WTC11 (cell line): ENCODE results near the gene RTP3. TPM values are rescaled to one million over a fixed set of nuclear protein-coding genes. Genes with fewer than 3 reads are reported as not detected.

ENCODE experiments used
- ATAC-seq: fragments of 200-7000 bp; cut with Tn5 transposase; 2 replicates; pipeline ENCODE4 v1.10.0; 2021; ENCODE audit warnings: mild to moderate bottlenecking, moderate library complexity
- CTCF ChIA-PET: fragments of 300-600 bp; sonication (Branson Sonifier 250); formaldehyde crosslinking; loops from one replicate; lab custom pipeline; 2021; ENCODE audit warnings: antibody characterized with exemption; lab: Charles Lee
- POLR2A ChIA-PET: fragments of 350-600 bp; sonication (Branson Sonifier 250); formaldehyde crosslinking; loops from one replicate; lab custom pipeline; 2021; ENCODE audit warnings: antibody characterized with exemption; lab: Charles Lee
- DNase-seq: peaks from one replicate; pipeline ENCODE4 v3.0.0; 2021; ENCODE audit warnings: low spot score
- H3K27ac Mint-ChIP-seq: 2 replicates; pipeline ENCODE4 v1.8.0; 2021; ENCODE audit warnings: mixed read lengths
- H3K27me3 Mint-ChIP-seq: 2 replicates; pipeline ENCODE4 v1.8.0; 2021; ENCODE audit warnings: low read depth, mild to moderate bottlenecking, moderate library complexity, mixed read lengths
- H3K36me3 Mint-ChIP-seq: 2 replicates; pipeline ENCODE4 v1.8.0; 2021; ENCODE audit warnings: mixed read lengths
- H3K4me1 Mint-ChIP-seq: 2 replicates; pipeline ENCODE4 v1.8.0; 2022; ENCODE audit warnings: mixed read lengths
- H3K4me3 Mint-ChIP-seq: 2 replicates; pipeline ENCODE4 v1.8.0; 2021; ENCODE audit warnings: mild to moderate bottlenecking, moderate library complexity, mixed read lengths
- H3K9me3 Mint-ChIP-seq: 2 replicates; pipeline ENCODE4 v1.8.0; 2021; ENCODE audit warnings: mixed read lengths
- ATF2 ChIP-seq: sonication (generic); formaldehyde crosslinking; IDR thresholded peaks from 2 replicates; pipeline ENCODE4 v1.8.1; 2022; ENCODE audit warnings: low read depth, missing genetic modification reagents, borderline replicate concordance
- ATF6 ChIP-seq: sonication (generic); formaldehyde crosslinking; IDR thresholded peaks from 2 replicates; pipeline ENCODE4 v1.8.1; 2023; ENCODE audit warnings: mild to moderate bottlenecking, missing genetic modification reagents
- CREM ChIP-seq: sonication (generic); formaldehyde crosslinking; IDR thresholded peaks from 2 replicates; pipeline ENCODE4 v1.8.1; 2022; ENCODE audit warnings: mild to moderate bottlenecking, missing genetic modification reagents, moderate library complexity
- CTCF ChIP-seq: fragments of 200-600 bp; IDR thresholded peaks from 2 replicates; pipeline ENCODE4 v1.8.0; 2022; ENCODE audit warnings: antibody characterized with exemption
- ERG ChIP-seq: fragments of 250-450 bp; sonication (Bioruptor Pico); IDR thresholded peaks from 2 replicates; pipeline ENCODE4 v1.8.0; 2021; ENCODE audit warnings: mild to moderate bottlenecking
- ESRRA ChIP-seq: sonication (generic); formaldehyde crosslinking; IDR thresholded peaks from 2 replicates; pipeline ENCODE4 v1.8.1; 2022; ENCODE audit warnings: mild to moderate bottlenecking, missing genetic modification reagents, borderline replicate concordance
- GABPB1 ChIP-seq: sonication (generic); formaldehyde crosslinking; IDR thresholded peaks from 2 replicates; pipeline ENCODE4 v1.8.1; 2023; ENCODE audit warnings: mild to moderate bottlenecking, missing genetic modification reagents
- JUN ChIP-seq: sonication (generic); formaldehyde crosslinking; IDR thresholded peaks from 2 replicates; pipeline ENCODE4 v1.8.0; 2023; ENCODE audit warnings: mild to moderate bottlenecking, missing genetic modification reagents
- KAT7 ChIP-seq: sonication (generic); formaldehyde crosslinking; IDR thresholded peaks from 2 replicates; pipeline ENCODE4 v1.8.1; 2023; ENCODE audit warnings: missing genetic modification reagents, mild to moderate bottlenecking, borderline replicate concordance
- MLX ChIP-seq: sonication (generic); formaldehyde crosslinking; IDR thresholded peaks from 2 replicates; pipeline ENCODE4 v1.8.1; 2023; ENCODE audit warnings: mild to moderate bottlenecking, missing genetic modification reagents, moderate library complexity
- MXD4 ChIP-seq: fragments of 250-450 bp; sonication (Bioruptor Pico); IDR thresholded peaks from 2 replicates; pipeline ENCODE4 v1.8.0; 2021; ENCODE audit warnings: mild to moderate bottlenecking, moderate library complexity, borderline replicate concordance
- MYBL2 ChIP-seq: sonication (generic); formaldehyde crosslinking; IDR thresholded peaks from 2 replicates; pipeline ENCODE4 v1.8.1; 2023; ENCODE audit warnings: mild to moderate bottlenecking, moderate library complexity, missing genetic modification reagents
- NFATC4 ChIP-seq: fragments of 250-450 bp; sonication (Bioruptor Pico); IDR thresholded peaks from 2 replicates; pipeline ENCODE4 v1.9.0; 2021; ENCODE audit warnings: mild to moderate bottlenecking
- NR1H2 ChIP-seq: sonication (generic); formaldehyde crosslinking; IDR thresholded peaks from 2 replicates; pipeline ENCODE4 v1.9.0; 2021; ENCODE audit warnings: mild to moderate bottlenecking, moderate library complexity, missing genetic modification reagents
- PREB ChIP-seq: sonication (generic); formaldehyde crosslinking; IDR thresholded peaks from 2 replicates; pipeline ENCODE4 v1.8.1; 2022; ENCODE audit warnings: mild to moderate bottlenecking, missing genetic modification reagents, moderate library complexity, borderline replicate concordance
- STAT6 ChIP-seq: sonication (generic); formaldehyde crosslinking; conservative IDR thresholded peaks from 2 replicates; pipeline ENCODE4 v1.8.1; 2023; ENCODE audit warnings: mild to moderate bottlenecking, low read depth, missing genetic modification reagents, moderate library complexity
- ZNF138 ChIP-seq: sonication (generic); formaldehyde crosslinking; conservative IDR thresholded peaks from 2 replicates; pipeline ENCODE4 v1.8.1; 2022; ENCODE audit warnings: mild to moderate bottlenecking, moderate library complexity, missing genetic modification reagents
- ZNF317 ChIP-seq: sonication (generic); formaldehyde crosslinking; IDR thresholded peaks from 2 replicates; pipeline ENCODE4 v1.8.1; 2023; ENCODE audit warnings: low read depth, mild to moderate bottlenecking, moderate library complexity, missing genetic modification reagents, borderline replicate concordance
- total RNA-seq: library from RNA; stranded (reverse); gene quantifications from 3 replicates; pipeline ENCODE4 v1.2.3, GENCODE V29; 2021
- TF ChIP-seq, protein P1 (sequence below): sonication (generic); formaldehyde crosslinking; IDR thresholded peaks from 2 replicates; pipeline ENCODE4 v1.8.1; 2023; ENCODE audit warnings: mild to moderate bottlenecking, missing genetic modification reagents

RTP3 gene
- total RNA-seq, 1 experiment from 2014 or later, result not detected

DNA sequence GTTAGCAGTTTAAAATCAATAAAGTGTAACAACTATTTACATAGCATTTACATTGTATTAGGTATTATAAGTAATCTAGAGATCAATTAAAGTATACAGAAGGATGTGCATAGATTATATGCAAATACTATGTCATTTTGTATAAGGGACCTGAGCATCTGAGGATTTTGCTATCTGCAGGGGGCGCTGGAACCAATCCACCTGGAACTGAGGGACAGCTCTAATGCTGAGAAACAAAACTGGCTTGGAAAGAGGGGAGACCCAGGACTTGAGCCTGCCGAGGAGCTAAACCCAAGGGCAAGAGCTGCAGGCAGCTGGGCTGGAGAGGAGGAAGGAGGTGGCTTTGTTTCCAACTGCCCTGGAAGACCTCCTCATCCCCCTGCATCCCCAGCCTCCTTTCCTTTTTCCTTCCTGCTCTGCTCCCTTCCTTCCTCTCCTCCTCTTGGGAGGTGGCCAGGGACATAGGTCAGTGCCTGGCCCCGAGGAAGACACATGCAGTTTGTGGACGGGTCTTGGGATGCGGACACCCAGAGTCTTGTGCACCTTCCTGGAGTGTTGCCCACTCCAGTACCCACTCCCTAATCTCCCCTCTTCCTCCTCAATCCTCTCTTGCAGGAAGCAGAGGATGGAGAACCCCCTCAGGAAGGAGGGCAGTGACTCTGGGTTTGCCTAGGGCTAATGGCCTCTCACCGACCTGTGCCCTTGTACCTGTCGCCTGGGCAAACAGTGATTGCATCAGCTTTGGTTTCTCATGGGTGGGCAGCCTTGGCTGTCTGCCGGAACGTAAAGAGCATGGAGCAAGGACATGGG lies 825 bp upstream of the RTP3 start:
- no peak overlapping the region for H3K27ac Mint-ChIP-seq
- H3K9me3 Mint-ChIP-seq, result peaks cover 15% of the 10 kb centered on the region
- no peak overlapping the region for H3K4me3 Mint-ChIP-seq
- POLR2A ChIA-PET, result interaction anchor here (0.6 to 1.6 kb wide), 4 partner anchors 77 to 123 kb away, joined by 3 to 6 read pairs (median 4); no protein-coding TSS in a partner anchor
- DNase-seq, result peak; percentile 71
- peaks cover 24% of the 10 kb centered on the region for H3K4me1 Mint-ChIP-seq
- H3K36me3 Mint-ChIP-seq, result peaks cover 16% of the 10 kb centered on the region
- peaks cover 13% of the 10 kb centered on the region for H3K27me3 Mint-ChIP-seq
- peak; percentile 19; the same call in 1 of the 2 replicates for TF ChIP-seq CTCF
- peak; percentile 94 for TF ChIP-seq GABPB1 (CRISPR knock-in tag)
- TF ChIP-seq, protein P1, sequence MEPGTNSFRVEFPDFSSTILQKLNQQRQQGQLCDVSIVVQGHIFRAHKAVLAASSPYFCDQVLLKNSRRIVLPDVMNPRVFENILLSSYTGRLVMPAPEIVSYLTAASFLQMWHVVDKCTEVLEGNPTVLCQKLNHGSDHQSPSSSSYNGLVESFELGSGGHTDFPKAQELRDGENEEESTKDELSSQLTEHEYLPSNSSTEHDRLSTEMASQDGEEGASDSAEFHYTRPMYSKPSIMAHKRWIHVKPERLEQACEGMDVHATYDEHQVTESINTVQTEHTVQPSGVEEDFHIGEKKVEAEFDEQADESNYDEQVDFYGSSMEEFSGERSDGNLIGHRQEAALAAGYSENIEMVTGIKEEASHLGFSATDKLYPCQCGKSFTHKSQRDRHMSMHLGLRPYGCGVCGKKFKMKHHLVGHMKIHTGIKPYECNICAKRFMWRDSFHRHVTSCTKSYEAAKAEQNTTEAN (CRISPR knock-in tag), result no peak
- no peak for TF ChIP-seq ERG
- CTCF ChIA-PET, result interaction anchor here (0.6 to 4.3 kb wide), 31 partner anchors 8 to 232 kb away, joined by 3 to 33 read pairs (median 5); partner anchors contain the start of genes LTF and PRSS50
- peak; percentile 91 for ATAC-seq

- DNase-seq, result no peak
- H3K27me3 Mint-ChIP-seq, result peaks cover 8% of the 10 kb centered on the region
- H3K36me3 Mint-ChIP-seq, result peaks cover 7% of the 10 kb centered on the region
- ATAC-seq, result no peak
- ChIA-PET CTCF (interaction anchor here (0.9 to 4.3 kb wide), 6 partner anchors 10 to 165 kb away, joined by 3 to 33 read pairs (median 4); no protein-coding TSS in a partner anchor), POLR2A (interaction anchor here (0.6 kb wide), 1 partner anchor 309 kb away, joined by 3 read pairs; no protein-coding TSS in a partner anchor)
- H3K9me3 Mint-ChIP-seq, result 0 out of 2 replicates have a peak, but pooled peaks cover 6% of the 10 kb centered on the region
- no peak overlapping the region for H3K4me3 Mint-ChIP-seq
- no peak overlapping the region for H3K27ac Mint-ChIP-seq
- peaks cover 30% of the 10 kb centered on the region for H3K4me1 Mint-ChIP-seq
- TF ChIP-seq MXD4 (CRISPR knock-in tag) (no peak), ESRRA (CRISPR knock-in tag) (no peak), CREM (CRISPR knock-in tag) (no peak), MLX (CRISPR knock-in tag) (no peak), ATF6 (CRISPR knock-in tag) (no peak), ATF2 (CRISPR knock-in tag) (no peak), NFATC4 (CRISPR knock-in tag) (no peak), JUN (CRISPR knock-in tag) (no peak), KAT7 (CRISPR knock-in tag) (no peak), ZNF138 (CRISPR knock-in tag) (no peak), PREB (CRISPR knock-in tag) (no peak), NR1H2 (CRISPR knock-in tag) (no peak), STAT6 (CRISPR knock-in tag) (no peak), MYBL2 (no peak), ZNF317 (no peak)
These were observed 1.2 kb downstream of the RTP3 start for GRCh38 chr3:46498916-46499519.
